Psoas muscle (tissue), 8 donors: ENCODE data around the gene ZBTB22. TPM values are rescaled to one million over a fixed set of nuclear protein-coding genes. Genes with fewer than 3 reads are reported as not detected.

Experiments used
- ATAC-seq, 4 donors: fragments of 200-7000 bp; cut with Tn5 transposase; one replicate each; pipeline ENCODE4 v1.9.1; 2020; ENCODE audit warnings: moderate library complexity in 3 of 4, mild to moderate bottlenecking in 2 of 4
- DNase-seq, 2 donors: peaks; one replicate each; pipeline ENCODE4 v3.0.0-alpha.2; 2020
- H3K27ac ChIP-seq: fragments of 200-600 bp; one replicate; pipeline ENCODE4 v1.8.0; 2022
- H3K27me3 ChIP-seq, 3 donors: fragments of 200-600 bp in 1 of 3; one replicate each; pipeline versions ENCODE4 v1.6.1 to v1.8.0; 2013 to 2022; ENCODE audit warnings: low read length in 2 of 3, mild to moderate bottlenecking in 2 of 3, moderate library complexity in 1 of 3; ENCODE audit not compliant: insufficient read depth in 3 of 3
- H3K36me3 ChIP-seq, 2 donors: fragments of 200-600 bp in 1 of 2; one replicate each; pipeline versions ENCODE4 v1.6.1 to v1.8.0; 2013 to 2022; ENCODE audit warnings: low read depth in 1 of 2, mild to moderate bottlenecking in 1 of 2, moderate library complexity in 1 of 2; ENCODE audit not compliant: insufficient read depth in 1 of 2
- H3K4me1 ChIP-seq: fragments of 200-600 bp; one replicate; pipeline ENCODE4 v1.8.0; 2022
- H3K4me3 ChIP-seq: fragments of 200-600 bp; one replicate; pipeline ENCODE4 v1.8.0; 2022; ENCODE audit warnings: mild to moderate bottlenecking
- H3K9me3 ChIP-seq: fragments of 200-600 bp; one replicate; pipeline ENCODE4 v1.8.0; 2022
- CTCF ChIP-seq: fragments of 200-600 bp; IDR thresholded peaks from one replicate; pipeline ENCODE4 v1.8.0; 2022; ENCODE audit warnings: antibody characterized with exemption
- WGBS, 3 donors: extraction: QIAGEN DNeasy Blood & Tissue Kit; methylation state at CpG; one replicate each; pipeline versions ENCODE4 v1.1.6 to v1.1.7; 2013; 5-methylcytosine and 5-hydroxymethylcytosine counted together
- intact Hi-C, 2 donors: fragments of 100-400 bp; cut with DNase I; formaldehyde crosslinking; loops; one replicate each; pipeline versions ENCODE4 v1.11.0 to v1.14.2; 2022
- polyA plus RNA-seq, 3 donors: library from polyadenylated mRNA; stranded (reverse); fragments of 200-250 nt; gene quantifications; one replicate each; pipeline ENCODE4 v1.2.3, GENCODE V29; 2013
- total RNA-seq, 4 donors: library from RNA; stranded (reverse); fragmentation: NEBNext Ultra II Directional in 2 of 4; extraction: Animal tissue kit (Norgen Biotek cat#: 25700) in 2 of 4; gene quantifications; one replicate each; pipeline versions ENCODE4 v1.2.1 to v1.2.4, GENCODE V29; 2021 to 2023
- donor health status: healthy with polysubstance abuse.
- donor health status: DM: no; HTN: no; CAD: no; lungs with moderate emphysema.
- donor health status: Bipolar disorder and iron deficiency.
- donor health status: healthy.
- donor health status: DM: yes; HTN: yes; CAD: no.
- donor health status: DM: no; HTN: no; CAD: no.
- donor health status: DM: no; HTN: no; CAD: no.
- donor health status: DM: yes; HTN: yes; CAD: no.

ZBTB22 gene
- total and polyA plus RNA-seq, 7 donors: 4.7 to 19.7 (median 8.4) TPM

DNA sequence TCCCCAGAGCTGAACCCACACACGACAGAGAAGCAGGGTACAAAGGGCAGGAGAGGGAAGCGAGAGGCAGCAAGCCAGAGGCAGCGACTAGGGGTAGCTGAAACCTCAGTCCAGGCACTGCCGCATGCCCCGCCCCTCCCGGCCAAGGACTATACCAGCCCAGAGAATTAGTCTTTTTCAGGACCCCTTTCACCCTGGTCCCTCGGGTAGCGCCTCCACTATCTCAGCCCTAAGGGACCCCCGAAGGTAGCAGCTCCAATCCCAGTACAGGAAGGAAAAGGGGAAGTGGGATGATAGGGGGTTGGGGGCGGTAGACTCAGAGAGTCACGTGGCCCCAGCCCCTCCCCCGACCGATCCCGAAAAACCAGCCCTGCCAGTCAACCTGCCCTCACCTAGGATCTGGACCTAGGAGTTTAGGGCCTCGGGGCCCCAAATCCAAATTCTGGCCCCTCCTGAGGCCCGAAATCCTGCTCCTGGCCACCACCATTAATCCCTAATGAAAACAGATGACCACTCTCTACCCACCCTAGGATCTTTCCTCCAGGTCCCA, 20.1 kb downstream of the ZBTB22 start:
- 23 to 26% (median 25%) methylated on average over 14 to 16 of the region's 16 CpGs for WGBS, 3 donors
- H3K27me3 ChIP-seq: no peaks in the 10 kb centered on the region
- TF ChIP-seq CTCF: no peak
- H3K4me1 ChIP-seq: peaks cover 26% of the 10 kb centered on the region
- ATAC-seq (no peak), DNase-seq (peak; percentile 42 to 69)
- intact Hi-C loops: no loop called here
- H3K9me3 ChIP-seq: no peaks in the 10 kb centered on the region
- H3K36me3 ChIP-seq: peaks cover 4 to 55% of the 10 kb centered on the region in 2 donors
- peak overlapping the region; percentile 97 for H3K27ac ChIP-seq
- H3K4me3 ChIP-seq: peak overlapping the region; percentile 82

DNA sequence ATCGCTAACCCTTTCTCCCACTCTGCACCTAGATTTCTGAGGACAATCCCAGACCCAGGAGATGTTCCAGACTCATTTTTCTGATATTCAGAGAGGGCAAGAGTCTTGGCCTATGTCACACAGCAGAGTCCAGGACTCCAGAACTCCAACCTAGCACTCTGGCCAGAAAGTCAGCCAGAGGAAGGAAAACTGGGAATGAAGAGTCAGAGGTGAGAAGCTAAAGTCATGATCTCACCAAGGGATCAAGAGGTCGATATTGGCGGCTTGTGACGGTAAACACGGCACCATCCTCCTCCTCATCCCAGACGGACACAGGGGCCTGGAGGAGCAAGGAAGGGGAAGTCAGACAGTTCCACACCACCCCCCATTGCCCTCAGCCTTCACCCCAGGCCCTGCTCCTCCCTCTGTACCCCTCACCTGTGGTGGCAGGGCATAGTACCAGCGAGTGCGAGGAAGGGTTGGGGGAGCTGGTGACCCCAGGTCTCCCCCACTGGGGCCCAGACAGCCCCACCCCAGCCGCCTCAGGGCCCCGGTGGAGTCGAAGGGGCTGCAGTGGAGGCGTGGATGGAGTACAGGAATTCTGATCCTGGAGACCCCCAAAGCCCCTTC, 20.6 kb downstream of the ZBTB22 start:
- H3K4me1 ChIP-seq: peaks cover 26% of the 10 kb centered on the region
- 75 to 84% (median 80%) methylated on average over 10 to 12 of the region's 12 CpGs for WGBS, 3 donors
- no peaks in the 10 kb centered on the region for H3K27me3 ChIP-seq
- H3K4me3 ChIP-seq: peak overlapping the region; percentile 82
- peak overlapping the region; percentile 97 for H3K27ac ChIP-seq
- peaks cover 4 to 55% of the 10 kb centered on the region in 2 donors for H3K36me3 ChIP-seq
- intact Hi-C loops: no loop called here
- H3K9me3 ChIP-seq: no peaks in the 10 kb centered on the region
- TF ChIP-seq CTCF: no peak
- no peak for ATAC-seq
- no peak for DNase-seq

- Histone ChIP-seq H3K9me3 (no peaks in the 10 kb centered on the region), H3K4me1 (peaks cover 17% of the 10 kb centered on the region), H3K27ac (no peak overlapping the region), H3K4me3 (no peak overlapping the region), H3K27me3 (no peaks in the 10 kb centered on the region), H3K36me3 (peaks cover 4 to 60% of the 10 kb centered on the region in 2 donors)
- DNase-seq: no peak
- ATAC-seq: no peak
- intact Hi-C loops: no loop called here
- TF ChIP-seq CTCF: no peak
- WGBS, 3 donors: 80 to 84% (median 82%) methylated on average over 10 to 15 of the region's 15 CpGs
These were observed 21.7 kb downstream of the ZBTB22 start for GRCh38 chr6:33295621-33296369.

- DNase-seq: no peak
- Histone ChIP-seq H3K4me1 (peaks cover 20% of the 10 kb centered on the region), H3K4me3 (no peak overlapping the region), H3K36me3 (peaks cover 4 to 64% of the 10 kb centered on the region in 2 donors), H3K9me3 (no peaks in the 10 kb centered on the region), H3K27me3 (no peaks in the 10 kb centered on the region), H3K27ac (no peak overlapping the region)
- ATAC-seq: no peak
- intact Hi-C loops: no loop called here
- no peak for TF ChIP-seq CTCF
- 72 to 77% (median 73%) methylated on average over 10 of the region's 10 CpGs for WGBS, 3 donors
These were observed 23.3 kb downstream of the ZBTB22 start for GRCh38 chr6:33294086-33294823.
